H9 (cell line): Measurements from ENCODE around the gene AQP9. TPM values are rescaled to one million over a fixed set of nuclear protein-coding genes. Genes with fewer than 3 reads are reported as not detected.

ENCODE experiments used
- DNase-seq: peaks from one replicate; pipeline ENCODE4 v3.0.0-alpha.2; 2017
- H2AFZ ChIP-seq: one replicate; pipeline ENCODE4 v1.6.1; 2013; ENCODE audit warnings: mild to moderate bottlenecking, low read length, control low read depth, moderate library complexity
- H2AK5ac ChIP-seq: 2 replicates; pipeline ENCODE4 v1.6.1; 2013; ENCODE audit warnings: low read length, control low read depth, mixed read lengths; ENCODE audit not compliant: insufficient read length
- H2BK120ac ChIP-seq: one replicate; pipeline ENCODE4 v1.6.1; 2013; ENCODE audit warnings: low read depth, mild to moderate bottlenecking, low read length, control low read depth, inconsistent platforms; ENCODE audit not compliant: poor library complexity, severe bottlenecking
- H2BK12ac ChIP-seq: 2 replicates; pipeline ENCODE4 v1.6.1; 2013; ENCODE audit warnings: low read length, control low read depth, mixed read lengths, low read depth; ENCODE audit not compliant: insufficient read length
- H2BK15ac ChIP-seq: 2 replicates; pipeline ENCODE4 v1.6.1; 2013; ENCODE audit warnings: low read depth, low read length, control low read depth
- H2BK20ac ChIP-seq: one replicate; pipeline ENCODE4 v1.6.1; 2013; ENCODE audit warnings: low read depth, mild to moderate bottlenecking, low read length, control low read depth, inconsistent platforms; ENCODE audit not compliant: poor library complexity, severe bottlenecking
- H2BK5ac ChIP-seq: 2 replicates; pipeline ENCODE4 v1.6.1; 2013; ENCODE audit warnings: low read length, control low read depth, mixed read lengths; ENCODE audit not compliant: insufficient read length
- H3K14ac ChIP-seq: 2 replicates; pipeline ENCODE4 v1.6.1; 2013; ENCODE audit warnings: low read length, control low read depth; ENCODE audit not compliant: insufficient read depth
- H3K18ac ChIP-seq: 2 replicates; pipeline ENCODE4 v1.6.1; 2013; ENCODE audit warnings: low read depth, mild to moderate bottlenecking, mixed read lengths, low read length, control low read depth; ENCODE audit not compliant: insufficient read length
- H3K23ac ChIP-seq: 2 replicates; pipeline ENCODE4 v1.6.1; 2013; ENCODE audit warnings: low read length, control low read depth, mixed read lengths, low read depth; ENCODE audit not compliant: insufficient read length
- H3K23me2 ChIP-seq: 2 replicates; pipeline ENCODE4 v1.6.1; 2013; ENCODE audit warnings: low read depth, mild to moderate bottlenecking, mixed read lengths, low read length, control low read depth; ENCODE audit not compliant: insufficient read length, poor library complexity, severe bottlenecking
- H3K27ac ChIP-seq: 2 replicates; pipeline ENCODE4 v1.5.1; 2013; ENCODE audit warnings: low read length, control low read depth, mixed read lengths, low read depth; ENCODE audit not compliant: insufficient read length
- H3K27me3 ChIP-seq: 2 replicates; pipeline ENCODE4 v1.6.1; 2013; ENCODE audit warnings: low read length, control low read depth, inconsistent platforms; ENCODE audit not compliant: insufficient read depth
- H3K4ac ChIP-seq: 2 replicates; pipeline ENCODE4 v1.6.1; 2013; ENCODE audit warnings: low read depth, mild to moderate bottlenecking, control low read depth, inconsistent platforms, low read length, moderate library complexity
- H3K4me1 ChIP-seq: 2 replicates; pipeline ENCODE4 v1.6.1; 2013; ENCODE audit warnings: low read length, control low read depth, inconsistent platforms; ENCODE audit not compliant: insufficient read depth
- H3K4me2 ChIP-seq: 2 replicates; pipeline ENCODE4 v1.6.1; 2013; ENCODE audit warnings: low read length, control low read depth, mixed read lengths; ENCODE audit not compliant: insufficient read length, insufficient read depth
- H3K56ac ChIP-seq: 2 replicates; pipeline ENCODE4 v1.6.1; 2013; ENCODE audit warnings: low read depth, mild to moderate bottlenecking, mixed read lengths, low read length, control low read depth; ENCODE audit not compliant: insufficient read length
- H3K79me1 ChIP-seq: 2 replicates; pipeline ENCODE4 v1.6.1; 2013; ENCODE audit warnings: low read depth, mild to moderate bottlenecking, moderate library complexity, low read length, control low read depth, inconsistent platforms; ENCODE audit not compliant: insufficient read depth, poor library complexity, severe bottlenecking
- H3K79me2 ChIP-seq: 2 replicates; pipeline ENCODE4 v1.6.1; 2013; ENCODE audit warnings: low read length, control low read depth, inconsistent platforms; ENCODE audit not compliant: insufficient read depth
- H3K9ac ChIP-seq: 2 replicates; pipeline ENCODE4 v1.6.1; 2013; ENCODE audit warnings: low read length, control low read depth, mixed read lengths; ENCODE audit not compliant: insufficient read length; ENCODE audit errors: extremely low read depth
- H3K9me3 ChIP-seq: one replicate; pipeline ENCODE4 v1.6.1; 2013; ENCODE audit warnings: low read depth, low read length, inconsistent platforms; ENCODE audit not compliant: control insufficient read depth
- H3T11ph ChIP-seq: one replicate; pipeline ENCODE4 v1.6.1; 2013; ENCODE audit warnings: mild to moderate bottlenecking, low read length, control low read depth, inconsistent platforms
- H4K20me1 ChIP-seq: one replicate; pipeline ENCODE4 v1.6.1; 2013; ENCODE audit not compliant: control insufficient read depth, insufficient read length, insufficient read depth
- H4K5ac ChIP-seq: 2 replicates; pipeline ENCODE4 v1.6.1; 2013; ENCODE audit warnings: low read depth, mild to moderate bottlenecking, mixed read lengths, low read length, control low read depth; ENCODE audit not compliant: insufficient read length
- H4K8ac ChIP-seq: replicated peaks from 2 replicates; pipeline ENCODE4 v1.6.1; 2013; ENCODE audit warnings: low read length, control low read depth, mixed read lengths, low read depth; ENCODE audit not compliant: insufficient read length
- H4K91ac ChIP-seq: 2 replicates; pipeline ENCODE4 v1.6.1; 2013; ENCODE audit warnings: low read depth, mild to moderate bottlenecking, moderate library complexity, mixed read lengths, low read length, control low read depth; ENCODE audit not compliant: insufficient read length
- H3K27ac Mint-ChIP-seq, 3 experiments: 2 replicates in 2 of 3; 3 replicates in 1 of 3; pipeline ENCODE4 v1.8.0; 2020 to 2021; ENCODE audit warnings: mixed read lengths in 3 of 3, mild to moderate bottlenecking in 1 of 3, moderate library complexity in 1 of 3
- H3K27me3 Mint-ChIP-seq: 2 replicates; pipeline ENCODE4 v1.8.0; 2021; ENCODE audit warnings: low read depth, mild to moderate bottlenecking, moderate library complexity, mixed read lengths
- H3K36me3 Mint-ChIP-seq, 3 experiments: 2 replicates in 2 of 3; 3 replicates in 1 of 3; pipeline ENCODE4 v1.8.0; 2020 to 2021; ENCODE audit warnings: low read depth in 3 of 3, mixed read lengths in 3 of 3; ENCODE audit not compliant: insufficient read depth in 1 of 3
- H3K4me1 Mint-ChIP-seq, 2 experiments: 2 replicates each; pipeline ENCODE4 v1.8.0; 2020; ENCODE audit warnings: mixed read lengths in 2 of 2
- H3K4me3 Mint-ChIP-seq, 2 experiments: 2 replicates in 1 of 2; 3 replicates in 1 of 2; pipeline ENCODE4 v1.8.0; 2020 to 2021; ENCODE audit warnings: mild to moderate bottlenecking in 2 of 2, mixed read lengths in 2 of 2, moderate library complexity in 1 of 2
- H3K9me3 Mint-ChIP-seq, 2 experiments: 2 replicates in 1 of 2; 3 replicates in 1 of 2; pipeline ENCODE4 v1.8.0; 2020; ENCODE audit warnings: mild to moderate bottlenecking in 2 of 2, mixed read lengths in 2 of 2, moderate library complexity in 1 of 2
- WGBS: extraction: QIAGEN DNeasy Blood & Tissue Kit; methylation state at CpG from one replicate; pipeline ENCODE4 v1.1.7; 2013; ENCODE audit warnings: missing lambda C conversion rate, low lambda C conversion rate, mixed read lengths; ENCODE audit not compliant: insufficient read length; ENCODE audit errors: extremely low coverage; 5-methylcytosine and 5-hydroxymethylcytosine counted together
- total RNA-seq: library from RNA; stranded (reverse); gene quantifications from 2 replicates; pipeline ENCODE4 v1.2.1, GENCODE V29; 2021
- TF ChIP-seq, protein P1 (sequence below): fragments of 200-600 bp; sonication (generic); conservative IDR thresholded peaks from 3 replicates; pipeline ENCODE4 v1.8.0; 2021; ENCODE audit warnings: antibody characterized with exemption, mild to moderate bottlenecking

Gene AQP9
- total RNA-seq, 1 experiment from 2014 or later, result not detected

- H2BK12ac ChIP-seq, result no peak overlapping the region
- no peak overlapping the region for H4K5ac ChIP-seq
- H3K14ac ChIP-seq, result no peak overlapping the region
- H3K23ac ChIP-seq, result no peak overlapping the region
- H4K20me1 ChIP-seq, result no peaks in the 10 kb centered on the region
- H3K18ac ChIP-seq, result no peak overlapping the region
- no peak overlapping the region for H2BK120ac ChIP-seq
- no peak overlapping the region for H3K4me2 ChIP-seq
- H4K91ac ChIP-seq, result no peak overlapping the region
- H3K27me3 ChIP-seq, result no peaks in the 10 kb centered on the region
- H2AFZ ChIP-seq, result no peak overlapping the region
- Mint-ChIP-seq H3K9me3 (no peaks in the 10 kb centered on the region), H3K4me3 (no peak overlapping the region), H3K27ac (no peak overlapping the region), H3K36me3 (no peaks in the 10 kb centered on the region), H3K4me1 (peaks cover 7 to 8% of the 10 kb centered on the region in 2 experiments), H3K27me3 (no peaks in the 10 kb centered on the region; the same call in 1 of the 2 replicates)
- no CpG with 5 or more reads among the region's 6 CpGs for WGBS
- H3K4ac ChIP-seq, result no peak overlapping the region
- H2AK5ac ChIP-seq, result no peak overlapping the region
- no peaks in the 10 kb centered on the region for H3K79me1 ChIP-seq
- H3K56ac ChIP-seq, result no peak overlapping the region
- TF ChIP-seq, protein P1, sequence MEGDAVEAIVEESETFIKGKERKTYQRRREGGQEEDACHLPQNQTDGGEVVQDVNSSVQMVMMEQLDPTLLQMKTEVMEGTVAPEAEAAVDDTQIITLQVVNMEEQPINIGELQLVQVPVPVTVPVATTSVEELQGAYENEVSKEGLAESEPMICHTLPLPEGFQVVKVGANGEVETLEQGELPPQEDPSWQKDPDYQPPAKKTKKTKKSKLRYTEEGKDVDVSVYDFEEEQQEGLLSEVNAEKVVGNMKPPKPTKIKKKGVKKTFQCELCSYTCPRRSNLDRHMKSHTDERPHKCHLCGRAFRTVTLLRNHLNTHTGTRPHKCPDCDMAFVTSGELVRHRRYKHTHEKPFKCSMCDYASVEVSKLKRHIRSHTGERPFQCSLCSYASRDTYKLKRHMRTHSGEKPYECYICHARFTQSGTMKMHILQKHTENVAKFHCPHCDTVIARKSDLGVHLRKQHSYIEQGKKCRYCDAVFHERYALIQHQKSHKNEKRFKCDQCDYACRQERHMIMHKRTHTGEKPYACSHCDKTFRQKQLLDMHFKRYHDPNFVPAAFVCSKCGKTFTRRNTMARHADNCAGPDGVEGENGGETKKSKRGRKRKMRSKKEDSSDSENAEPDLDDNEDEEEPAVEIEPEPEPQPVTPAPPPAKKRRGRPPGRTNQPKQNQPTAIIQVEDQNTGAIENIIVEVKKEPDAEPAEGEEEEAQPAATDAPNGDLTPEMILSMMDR, result no peak
- no peaks in the 10 kb centered on the region for H3K79me2 ChIP-seq
- no peaks in the 10 kb centered on the region for H3K23me2 ChIP-seq
- no peak for DNase-seq
- no peak overlapping the region for H3K27ac ChIP-seq
- H3K9me3 ChIP-seq, result no peaks in the 10 kb centered on the region
- H2BK15ac ChIP-seq, result no peak overlapping the region
- H4K8ac ChIP-seq, result no peak overlapping the region
- no peak overlapping the region for H3T11ph ChIP-seq
- H3K4me1 ChIP-seq, result no peaks in the 10 kb centered on the region
- no peak overlapping the region for H2BK5ac ChIP-seq
- no peak overlapping the region for H2BK20ac ChIP-seq
- no peak overlapping the region for H3K9ac ChIP-seq
These were observed 4.8 kb downstream of the AQP9 start for GRCh38 chr15:58142827-58143461.
